Trophoblast cell (in vitro differentiated cells and primary cell): Measurements from ENCODE around the gene SRGAP3.

Source experiments
- DNase-seq, 2 donors: peaks; one replicate each; pipeline ENCODE4 v3.0.0-alpha.2; 2016
- H2AFZ ChIP-seq: 2 replicates; pipeline ENCODE4 v1.6.1; 2013; ENCODE audit warnings: low read length, moderate library complexity, mild to moderate bottlenecking; ENCODE audit not compliant: insufficient read depth, poor library complexity
- H2AK5ac ChIP-seq: 2 replicates; pipeline ENCODE4 v1.6.1; 2013; ENCODE audit warnings: mild to moderate bottlenecking, low read length
- H2BK120ac ChIP-seq: 2 replicates; pipeline ENCODE4 v1.6.1; 2013; ENCODE audit warnings: low read length, mild to moderate bottlenecking, moderate library complexity; ENCODE audit not compliant: insufficient read depth, poor library complexity
- H2BK12ac ChIP-seq: 2 replicates; pipeline ENCODE4 v1.6.1; 2013; ENCODE audit warnings: mild to moderate bottlenecking, low read length, moderate library complexity
- H2BK5ac ChIP-seq: 2 replicates; pipeline ENCODE4 v1.6.1; 2013; ENCODE audit warnings: low read length, low read depth, moderate library complexity, mild to moderate bottlenecking; ENCODE audit not compliant: poor library complexity
- H3K14ac ChIP-seq: 2 replicates; pipeline ENCODE4 v1.6.1; 2013; ENCODE audit warnings: mild to moderate bottlenecking, low read length
- H3K18ac ChIP-seq: 2 replicates; pipeline ENCODE4 v1.6.1; 2013; ENCODE audit warnings: mild to moderate bottlenecking, low read length
- H3K23ac ChIP-seq: 2 replicates; pipeline ENCODE4 v1.6.1; 2013; ENCODE audit warnings: low read length
- H3K27ac ChIP-seq: 2 replicates; pipeline ENCODE4 v1.5.1; 2013; ENCODE audit warnings: low read depth, mild to moderate bottlenecking, inconsistent platforms, low read length, moderate library complexity
- H3K27me3 ChIP-seq: 2 replicates; pipeline ENCODE4 v1.6.1; 2013; ENCODE audit warnings: inconsistent platforms, mild to moderate bottlenecking, low read length, moderate library complexity; ENCODE audit not compliant: insufficient read depth
- H3K36me3 ChIP-seq, 2 experiments: 1 replicate in 1 of 2; 2 replicates in 1 of 2; pipeline ENCODE4 v1.6.1; 2013; ENCODE audit warnings: low read length in 2 of 2, mild to moderate bottlenecking in 2 of 2, moderate library complexity in 1 of 2; ENCODE audit not compliant: insufficient read depth in 2 of 2, control insufficient read depth in 1 of 2
- H3K4ac ChIP-seq: 2 replicates; pipeline ENCODE4 v1.6.1; 2013; ENCODE audit warnings: low read depth, mild to moderate bottlenecking, low read length, moderate library complexity
- H3K4me1 ChIP-seq, 2 experiments: 1 replicate in 1 of 2; 2 replicates in 1 of 2; pipeline ENCODE4 v1.6.1; 2013; ENCODE audit warnings: low read length in 2 of 2, mild to moderate bottlenecking in 2 of 2, moderate library complexity in 1 of 2; ENCODE audit not compliant: insufficient read depth in 2 of 2, control insufficient read depth in 1 of 2
- H3K4me2 ChIP-seq: 2 replicates; pipeline ENCODE4 v1.6.1; 2013; ENCODE audit warnings: inconsistent platforms, mild to moderate bottlenecking, low read length, moderate library complexity
- H3K4me3 ChIP-seq: 2 replicates; pipeline ENCODE4 v1.5.1; 2013; ENCODE audit warnings: mild to moderate bottlenecking, low read depth, low read length, inconsistent platforms
- H3K79me1 ChIP-seq: one replicate; pipeline ENCODE4 v1.6.1; 2013; ENCODE audit warnings: low read length
- H3K79me2 ChIP-seq: 2 replicates; pipeline ENCODE4 v1.6.1; 2013; ENCODE audit warnings: low read length, mild to moderate bottlenecking; ENCODE audit not compliant: control insufficient read depth, insufficient read depth, poor library complexity
- H3K9ac ChIP-seq: 2 replicates; pipeline ENCODE4 v1.6.1; 2013; ENCODE audit warnings: mild to moderate bottlenecking, low read length
- H3K9me3 ChIP-seq: 2 replicates; pipeline ENCODE4 v1.6.1; 2013; ENCODE audit warnings: low read depth, mild to moderate bottlenecking, control low read depth, inconsistent platforms, low read length; ENCODE audit not compliant: insufficient read depth
- H4K12ac ChIP-seq: 2 replicates; pipeline ENCODE4 v1.6.1; 2013; ENCODE audit warnings: low read depth, mild to moderate bottlenecking, low read length, moderate library complexity
- H4K8ac ChIP-seq: 2 replicates; pipeline ENCODE4 v1.6.1; 2013; ENCODE audit warnings: low read depth, mild to moderate bottlenecking, low read length, moderate library complexity
- H4K91ac ChIP-seq: one replicate; pipeline ENCODE4 v1.6.1; 2013; ENCODE audit warnings: low read depth, mild to moderate bottlenecking, low read length, moderate library complexity
- WGBS: extraction: QIAGEN DNeasy Blood & Tissue Kit; methylation state at CpG from one replicate; pipeline ENCODE4 v1.1.7; 2013; ENCODE audit warnings: missing lambda C conversion rate; ENCODE audit not compliant: insufficient read length, insufficient coverage; ENCODE audit errors: extremely low coverage; 5-methylcytosine and 5-hydroxymethylcytosine counted together

SRGAP3 gene

GRCh38 chr3:9015250-9015649, 234.2 kb downstream of the SRGAP3 start:
- H3K79me1 ChIP-seq = no peaks in the 10 kb centered on the region
- H2AK5ac ChIP-seq = no peak overlapping the region
- WGBS = no CpG with 5 or more reads among the region's 7 CpGs
- H3K18ac ChIP-seq = no peak overlapping the region
- no peak overlapping the region for H2AFZ ChIP-seq
- no peak overlapping the region for H3K4me3 ChIP-seq
- no peak overlapping the region for H2BK120ac ChIP-seq
- no peak overlapping the region for H3K27ac ChIP-seq
- no peak overlapping the region for H3K4me2 ChIP-seq
- H3K14ac ChIP-seq = no peak overlapping the region
- no peak overlapping the region for H2BK5ac ChIP-seq
- no peak overlapping the region for H3K9ac ChIP-seq
- no peaks in the 10 kb centered on the region for H3K27me3 ChIP-seq
- no peaks in the 10 kb centered on the region for H3K36me3 ChIP-seq
- H3K23ac ChIP-seq = no peak overlapping the region
- no peaks in the 10 kb centered on the region for H3K9me3 ChIP-seq
- DNase-seq = no peak
- no peak overlapping the region for H3K4ac ChIP-seq
- H3K4me1 ChIP-seq = peaks cover 0 to 8% of the 10 kb centered on the region in 2 experiments
- no peak overlapping the region for H2BK12ac ChIP-seq
- no peaks in the 10 kb centered on the region for H3K79me2 ChIP-seq
- no peak overlapping the region for H4K8ac ChIP-seq
- H4K12ac ChIP-seq = no peak overlapping the region
- no peak overlapping the region for H4K91ac ChIP-seq

- Histone ChIP-seq H3K36me3 (no peaks in the 10 kb centered on the region), H3K4me2 (no peak overlapping the region), H3K27ac (no peak overlapping the region), H3K14ac (no peak overlapping the region), H4K8ac (no peak overlapping the region), H3K4me1 (peaks cover 0 to 11% of the 10 kb centered on the region in 2 experiments), H3K27me3 (no peaks in the 10 kb centered on the region), H2BK5ac (no peak overlapping the region), H2BK12ac (no peak overlapping the region), H3K18ac (no peak overlapping the region), H4K12ac (no peak overlapping the region), H4K91ac (no peak overlapping the region), H2AK5ac (no peak overlapping the region), H3K23ac (no peak overlapping the region), H2AFZ (no peak overlapping the region), H3K79me1 (no peaks in the 10 kb centered on the region), H3K9ac (no peak overlapping the region), H2BK120ac (no peak overlapping the region), H3K4me3 (no peak overlapping the region), H3K4ac (no peak overlapping the region), H3K9me3 (no peaks in the 10 kb centered on the region), H3K79me2 (no peaks in the 10 kb centered on the region)
- DNase-seq = no peak
- WGBS = no CpG with 5 or more reads among the region's 15 CpGs
These were observed 235.5 kb downstream of the SRGAP3 start for GRCh38 chr3:9013782-9014563.

- DNase-seq = no peak
- no peak overlapping the region for H3K4ac ChIP-seq
- peaks cover 3% of the 10 kb centered on the region for H3K79me1 ChIP-seq
- no peaks in the 10 kb centered on the region for H3K79me2 ChIP-seq
- H3K14ac ChIP-seq = no peak overlapping the region
- no peak overlapping the region for H2BK120ac ChIP-seq
- H2AFZ ChIP-seq = no peak overlapping the region
- H3K36me3 ChIP-seq = no peaks in the 10 kb centered on the region
- WGBS = no CpG with 5 or more reads among the region's 2 CpGs
- no peaks in the 10 kb centered on the region for H3K27me3 ChIP-seq
- no peaks in the 10 kb centered on the region for H3K9me3 ChIP-seq
- no peak overlapping the region for H3K23ac ChIP-seq
- no peak overlapping the region for H2BK12ac ChIP-seq
- no peak overlapping the region for H4K91ac ChIP-seq
- H3K4me2 ChIP-seq = no peak overlapping the region
- H4K12ac ChIP-seq = no peak overlapping the region
- H4K8ac ChIP-seq = no peak overlapping the region
- H3K4me1 ChIP-seq = peaks cover 0 to 18% of the 10 kb centered on the region in 2 experiments
- H2AK5ac ChIP-seq = no peak overlapping the region
- no peak overlapping the region for H2BK5ac ChIP-seq
- no peak overlapping the region for H3K4me3 ChIP-seq
- H3K18ac ChIP-seq = no peak overlapping the region
- H3K9ac ChIP-seq = no peak overlapping the region
- H3K27ac ChIP-seq = no peak overlapping the region
These were observed 236.9 kb downstream of the SRGAP3 start for GRCh38 chr3:9012521-9012920.

DNA sequence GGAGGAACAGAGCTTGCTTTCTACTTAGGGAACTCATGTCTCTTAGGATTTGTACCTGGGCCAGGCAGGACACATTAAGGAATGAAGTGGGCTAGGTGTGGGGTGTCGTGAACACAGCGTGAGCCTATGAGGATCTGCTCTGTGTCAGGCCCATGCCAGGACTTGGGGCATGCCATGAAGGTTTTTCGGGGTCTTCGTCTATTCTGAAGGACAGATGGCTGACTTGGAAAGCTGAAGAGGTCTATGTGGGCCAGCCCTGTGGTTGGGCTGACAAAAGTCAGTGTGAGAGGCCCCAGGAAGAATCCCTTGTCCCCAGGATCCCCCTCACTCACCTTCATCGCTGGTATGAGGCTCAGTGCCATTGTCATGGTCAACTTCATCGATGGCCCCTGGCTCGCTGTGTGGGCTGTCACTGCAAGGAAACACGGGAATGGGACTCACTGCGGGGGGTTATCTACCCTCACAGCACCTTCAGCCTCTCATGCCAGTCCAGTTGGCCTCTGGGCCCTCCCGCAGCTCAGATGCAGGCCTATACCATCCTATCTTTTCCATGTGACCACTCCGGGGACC, 239.4 kb downstream of the SRGAP3 start:
- Histone ChIP-seq H3K27ac (peak overlapping the region; percentile 41), H3K4me3 (peak overlapping the region; percentile 39), H3K4ac (no peak overlapping the region), H3K79me2 (no peaks in the 10 kb centered on the region), H4K91ac (peak overlapping the region; percentile 34), H3K79me1 (peaks cover 3% of the 10 kb centered on the region), H3K9me3 (no peaks in the 10 kb centered on the region), H4K8ac (no peak overlapping the region), H4K12ac (no peak overlapping the region), H3K27me3 (no peaks in the 10 kb centered on the region), H2BK120ac (no peak overlapping the region), H3K23ac (no peak overlapping the region), H3K9ac (no peak overlapping the region), H3K36me3 (no peaks in the 10 kb centered on the region), H3K4me2 (no peak overlapping the region), H2BK12ac (no peak overlapping the region), H3K14ac (no peak overlapping the region), H2BK5ac (no peak overlapping the region), H3K4me1 (peaks cover 3 to 23% of the 10 kb centered on the region in 2 experiments), H2AK5ac (no peak overlapping the region), H2AFZ (no peak overlapping the region), H3K18ac (no peak overlapping the region)
- no CpG with 5 or more reads among the region's 11 CpGs for WGBS
- no peak for DNase-seq
